Measurements from ENCODE around the gene HSPA12A. TPM values are rescaled to one million over a fixed set of nuclear protein-coding genes. Genes with fewer than 3 reads are reported as not detected.

HSPA12A gene, protein sequence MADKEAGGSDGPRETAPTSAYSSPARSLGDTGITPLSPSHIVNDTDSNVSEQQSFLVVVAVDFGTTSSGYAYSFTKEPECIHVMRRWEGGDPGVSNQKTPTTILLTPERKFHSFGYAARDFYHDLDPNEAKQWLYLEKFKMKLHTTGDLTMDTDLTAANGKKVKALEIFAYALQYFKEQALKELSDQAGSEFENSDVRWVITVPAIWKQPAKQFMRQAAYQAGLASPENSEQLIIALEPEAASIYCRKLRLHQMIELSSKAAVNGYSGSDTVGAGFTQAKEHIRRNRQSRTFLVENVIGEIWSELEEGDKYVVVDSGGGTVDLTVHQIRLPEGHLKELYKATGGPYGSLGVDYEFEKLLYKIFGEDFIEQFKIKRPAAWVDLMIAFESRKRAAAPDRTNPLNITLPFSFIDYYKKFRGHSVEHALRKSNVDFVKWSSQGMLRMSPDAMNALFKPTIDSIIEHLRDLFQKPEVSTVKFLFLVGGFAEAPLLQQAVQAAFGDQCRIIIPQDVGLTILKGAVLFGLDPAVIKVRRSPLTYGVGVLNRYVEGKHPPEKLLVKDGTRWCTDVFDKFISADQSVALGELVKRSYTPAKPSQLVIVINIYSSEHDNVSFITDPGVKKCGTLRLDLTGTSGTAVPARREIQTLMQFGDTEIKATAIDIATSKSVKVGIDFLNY
- total RNA-seq: 10 to 100 TPM; 13.9 to 15.4 TPM
- 5.3 TPM for polyA plus RNA-seq (2013, experiment 1 of 2)
- 4.5 TPM for polyA plus RNA-seq (2013, experiment 2 of 2)
- long read RNA-seq, experiment 1, full-length matches to known transcripts: 1 of 12 reads
- long read RNA-seq, experiment 1, partial matches to known transcripts: 2 of 12 reads
- long read RNA-seq, experiment 1, other reads (novel, unspliced or antisense): 9 of 12 reads
- long read RNA-seq, experiment 2, full-length matches to known transcripts: 5 of 17 reads
- long read RNA-seq, experiment 2, partial matches to known transcripts: 2 of 17 reads
- long read RNA-seq, experiment 2, other reads (novel, unspliced or antisense): 10 of 17 reads
- long read RNA-seq, experiment 3, full-length matches to known transcripts: 11 of 28 reads
- long read RNA-seq, experiment 3, partial matches to known transcripts: 4 of 28 reads
- long read RNA-seq, experiment 3, other reads (novel, unspliced or antisense): 13 of 28 reads
- long read RNA-seq, experiment 4, partial matches to known transcripts: 0 of 5 reads
- long read RNA-seq, experiment 4, other reads (novel, unspliced or antisense): 5 of 5 reads

DNA sequence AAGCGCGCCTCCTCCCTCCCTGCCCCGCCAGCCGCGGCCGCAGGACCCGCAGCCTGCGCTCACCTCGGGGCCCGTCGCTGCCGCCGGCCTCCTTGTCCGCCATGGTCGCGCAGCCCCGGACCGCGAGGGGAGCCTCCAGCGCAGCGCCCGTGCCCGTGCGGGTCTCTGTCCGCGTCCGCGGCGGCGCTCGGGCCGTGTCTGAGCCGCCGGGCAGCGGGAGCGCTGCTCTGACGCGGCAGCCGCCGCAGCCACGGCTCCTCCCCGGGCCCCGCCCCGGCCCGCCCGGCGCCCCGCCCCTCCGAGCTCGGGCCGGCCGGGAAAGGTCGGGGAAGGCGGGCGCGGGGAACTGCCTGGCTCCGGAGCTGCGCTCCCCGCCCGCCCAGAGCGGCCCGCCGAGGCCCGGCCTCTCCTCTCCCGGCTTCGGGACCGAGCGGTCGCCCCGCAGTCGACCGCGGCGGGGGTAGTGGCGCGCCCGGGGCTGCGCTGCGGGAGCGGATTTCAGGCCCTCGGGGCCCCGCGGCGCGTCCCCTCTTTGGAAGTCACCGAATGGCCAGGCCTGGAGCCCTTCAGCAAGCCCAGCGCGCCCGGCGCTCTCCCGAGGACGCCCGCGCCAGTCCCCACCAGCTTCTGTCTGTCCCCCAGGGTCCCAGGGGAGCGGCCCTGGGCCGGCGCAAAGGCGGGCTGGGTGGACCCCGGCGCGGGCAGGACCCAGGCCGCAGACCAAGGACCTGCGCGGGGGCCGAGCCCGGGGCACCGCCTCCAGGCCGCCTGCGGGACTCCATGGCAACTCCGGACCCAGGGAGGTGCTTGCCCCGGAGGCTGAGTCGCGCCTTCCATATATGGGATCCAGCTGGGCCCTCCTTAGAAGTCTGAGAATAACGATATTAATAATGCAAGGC lies at the start of gene HSPA12A:
Gene HSPA12A, minus strand, starts transcription at position 200 of the 899 bp plus-strand sequence. Its CDS starts 97 bp downstream, at position 103.
- H3K4me1 ChIP-seq (ENCODE audit: control insufficient read depth, insufficient read depth, low read length): no peaks in the 10 kb centered on the region
- peak; percentile 89 for DNase-seq
- H3K36me3 ChIP-seq (ENCODE audit: control insufficient read depth, insufficient read depth, low read length): no peaks in the 10 kb centered on the region
- H3K4me3 ChIP-seq (ENCODE audit: low read length): peak within 1 kb of the TSS; percentile 75
- peak within 1 kb of the TSS; percentile 53 for H3K27ac ChIP-seq (ENCODE audit: low read depth, low read length)
- H3K27me3 ChIP-seq (ENCODE audit: control insufficient read depth, insufficient read depth, low read length, poor library complexity, severe bottlenecking): peaks cover 67% of the 10 kb centered on the region
- TF ChIP-seq, protein P1, sequence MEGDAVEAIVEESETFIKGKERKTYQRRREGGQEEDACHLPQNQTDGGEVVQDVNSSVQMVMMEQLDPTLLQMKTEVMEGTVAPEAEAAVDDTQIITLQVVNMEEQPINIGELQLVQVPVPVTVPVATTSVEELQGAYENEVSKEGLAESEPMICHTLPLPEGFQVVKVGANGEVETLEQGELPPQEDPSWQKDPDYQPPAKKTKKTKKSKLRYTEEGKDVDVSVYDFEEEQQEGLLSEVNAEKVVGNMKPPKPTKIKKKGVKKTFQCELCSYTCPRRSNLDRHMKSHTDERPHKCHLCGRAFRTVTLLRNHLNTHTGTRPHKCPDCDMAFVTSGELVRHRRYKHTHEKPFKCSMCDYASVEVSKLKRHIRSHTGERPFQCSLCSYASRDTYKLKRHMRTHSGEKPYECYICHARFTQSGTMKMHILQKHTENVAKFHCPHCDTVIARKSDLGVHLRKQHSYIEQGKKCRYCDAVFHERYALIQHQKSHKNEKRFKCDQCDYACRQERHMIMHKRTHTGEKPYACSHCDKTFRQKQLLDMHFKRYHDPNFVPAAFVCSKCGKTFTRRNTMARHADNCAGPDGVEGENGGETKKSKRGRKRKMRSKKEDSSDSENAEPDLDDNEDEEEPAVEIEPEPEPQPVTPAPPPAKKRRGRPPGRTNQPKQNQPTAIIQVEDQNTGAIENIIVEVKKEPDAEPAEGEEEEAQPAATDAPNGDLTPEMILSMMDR (conservative IDR thresholded peaks at IDR 0.05): peak; percentile 33
- Mint-ChIP-seq H3K4me3 (peak within 1 kb of the TSS; percentile 65), H3K9me3 (no peaks in the 10 kb centered on the region), H3K27ac (no peak within 1 kb of the TSS), H3K27me3 (ENCODE audit: insufficient read depth) (peaks cover 71% of the 10 kb centered on the region), H3K4me1 (peaks cover 4% of the 10 kb centered on the region), H3K36me3 (ENCODE audit: low read depth) (no peaks in the 10 kb centered on the region)
- peak within 1 kb of the TSS; percentile 49 for H3K9ac ChIP-seq (ENCODE audit: extremely low read depth, low read length, poor library complexity, severe bottlenecking)
- H3K9me3 ChIP-seq (ENCODE audit: control insufficient read depth, low read length): no peaks in the 10 kb centered on the region
- WGBS, 2 experiments (ENCODE audit: insufficient coverage in 1 of 2, insufficient read length in 1 of 2): 0% methylated on average over 17 to 114 of the region's 114 CpGs

DNA sequence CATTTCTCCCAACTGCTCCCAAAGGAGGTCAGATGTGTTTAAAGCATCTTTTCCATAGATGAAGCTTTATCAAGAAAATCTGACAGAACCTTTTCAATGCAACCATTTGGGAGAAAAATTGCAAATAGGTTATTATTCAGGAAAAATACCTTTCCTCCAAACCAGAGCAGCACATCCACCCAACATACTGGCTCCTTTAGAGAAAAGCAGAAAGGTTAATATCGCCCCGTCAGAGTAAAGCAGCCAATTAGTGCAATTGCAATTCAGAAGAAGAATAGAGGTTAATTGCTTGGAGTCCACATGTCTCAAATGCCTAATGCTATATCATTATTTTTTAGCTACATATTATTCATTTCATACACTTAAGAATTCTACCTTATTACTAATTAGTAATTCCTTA lies 48.9 kb upstream of the HSPA12A start:
- no peaks in the 10 kb centered on the region for H3K27me3 ChIP-seq (ENCODE audit: control insufficient read depth, insufficient read depth, low read length, poor library complexity, severe bottlenecking)
- H3K4me3 ChIP-seq (ENCODE audit: low read length): no peak overlapping the region
- H3K4me3 Mint-ChIP-seq: no peak overlapping the region
- TF ChIP-seq, protein P1 (conservative IDR thresholded peaks at IDR 0.05): no peak
- H3K4me1 ChIP-seq (ENCODE audit: control insufficient read depth, insufficient read depth, low read length): no peaks in the 10 kb centered on the region
- no peak overlapping the region for H3K9ac ChIP-seq (ENCODE audit: extremely low read depth, low read length, poor library complexity, severe bottlenecking)
- 97 to 100% methylated on average over 1 to 2 of the region's 2 CpGs for WGBS, 2 experiments (ENCODE audit: insufficient coverage in 1 of 2, insufficient read length in 1 of 2)
- H3K27ac ChIP-seq (ENCODE audit: low read depth, low read length): no peak overlapping the region
- no peaks in the 10 kb centered on the region for H3K36me3 Mint-ChIP-seq (ENCODE audit: low read depth)
- peaks cover 4% of the 10 kb centered on the region for H3K9me3 Mint-ChIP-seq
- H3K9me3 ChIP-seq (ENCODE audit: control insufficient read depth, low read length): no peaks in the 10 kb centered on the region
- DNase-seq: no peak
- no peak overlapping the region for H3K27ac Mint-ChIP-seq
- H3K36me3 ChIP-seq (ENCODE audit: control insufficient read depth, insufficient read depth, low read length): no peaks in the 10 kb centered on the region
- no peaks in the 10 kb centered on the region for H3K4me1 Mint-ChIP-seq
- peaks cover 5% of the 10 kb centered on the region for H3K27me3 Mint-ChIP-seq (ENCODE audit: insufficient read depth)

All from endodermal cell (in vitro differentiated cells).